ENCODE data around the gene KIFC1.

DNA sequence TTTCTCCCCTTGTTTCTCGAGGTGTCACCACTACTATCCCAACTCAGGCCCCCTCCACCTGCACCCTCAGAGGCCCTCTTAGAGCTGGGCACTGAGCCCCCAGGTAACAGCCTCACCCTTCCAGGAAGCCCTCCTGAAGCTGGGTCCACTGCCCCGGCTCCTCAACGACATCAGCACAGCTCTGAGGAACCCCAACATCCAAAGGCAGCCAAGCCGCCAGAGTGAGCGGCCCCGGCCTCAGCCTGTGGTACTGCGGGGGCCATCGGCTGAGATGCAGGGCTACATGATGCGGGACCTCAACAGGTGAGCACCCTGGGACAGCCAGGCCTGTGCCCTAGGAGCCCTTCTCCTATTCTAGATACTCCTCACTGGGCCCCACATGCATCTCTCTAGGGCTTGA is 49.8 kb downstream of the KIFC1 start:
- TF ChIP-seq, protein P1, sequence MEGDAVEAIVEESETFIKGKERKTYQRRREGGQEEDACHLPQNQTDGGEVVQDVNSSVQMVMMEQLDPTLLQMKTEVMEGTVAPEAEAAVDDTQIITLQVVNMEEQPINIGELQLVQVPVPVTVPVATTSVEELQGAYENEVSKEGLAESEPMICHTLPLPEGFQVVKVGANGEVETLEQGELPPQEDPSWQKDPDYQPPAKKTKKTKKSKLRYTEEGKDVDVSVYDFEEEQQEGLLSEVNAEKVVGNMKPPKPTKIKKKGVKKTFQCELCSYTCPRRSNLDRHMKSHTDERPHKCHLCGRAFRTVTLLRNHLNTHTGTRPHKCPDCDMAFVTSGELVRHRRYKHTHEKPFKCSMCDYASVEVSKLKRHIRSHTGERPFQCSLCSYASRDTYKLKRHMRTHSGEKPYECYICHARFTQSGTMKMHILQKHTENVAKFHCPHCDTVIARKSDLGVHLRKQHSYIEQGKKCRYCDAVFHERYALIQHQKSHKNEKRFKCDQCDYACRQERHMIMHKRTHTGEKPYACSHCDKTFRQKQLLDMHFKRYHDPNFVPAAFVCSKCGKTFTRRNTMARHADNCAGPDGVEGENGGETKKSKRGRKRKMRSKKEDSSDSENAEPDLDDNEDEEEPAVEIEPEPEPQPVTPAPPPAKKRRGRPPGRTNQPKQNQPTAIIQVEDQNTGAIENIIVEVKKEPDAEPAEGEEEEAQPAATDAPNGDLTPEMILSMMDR (IDR thresholded peaks at IDR 0.05): no peak
- TF ChIP-seq TAF1 (IDR thresholded peaks at IDR 0.05; ENCODE audit: borderline replicate concordance, low read depth, low read length) (no peak), POLR2AphosphoS5 (IDR thresholded peaks at IDR 0.05; ENCODE audit: low read depth, low read length) (no peak), EZH2phosphoT487 (IDR thresholded peaks at IDR 0.05; ENCODE audit: borderline replicate concordance, low read depth) (no peak), RAD21 (IDR thresholded peaks at IDR 0.05; ENCODE audit: low read length) (no peak), RXRA (IDR thresholded peaks at IDR 0.05; ENCODE audit: borderline replicate concordance, low read depth) (no peak), MXI1 (IDR thresholded peaks at IDR 0.05; ENCODE audit: low read depth, low read length) (no peak)
- TF ChIP-seq, protein P2, sequence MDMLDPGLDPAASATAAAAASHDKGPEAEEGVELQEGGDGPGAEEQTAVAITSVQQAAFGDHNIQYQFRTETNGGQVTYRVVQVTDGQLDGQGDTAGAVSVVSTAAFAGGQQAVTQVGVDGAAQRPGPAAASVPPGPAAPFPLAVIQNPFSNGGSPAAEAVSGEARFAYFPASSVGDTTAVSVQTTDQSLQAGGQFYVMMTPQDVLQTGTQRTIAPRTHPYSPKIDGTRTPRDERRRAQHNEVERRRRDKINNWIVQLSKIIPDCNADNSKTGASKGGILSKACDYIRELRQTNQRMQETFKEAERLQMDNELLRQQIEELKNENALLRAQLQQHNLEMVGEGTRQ (IDR thresholded peaks at IDR 0.05; ENCODE audit: borderline replicate concordance, low read depth, low read length): no peak

All from SK-N-SH (cell line).